Lower lobe of right lung (tissue), 2 donors: ENCODE data around the gene GXYLT1. TPM values are rescaled to one million over a fixed set of nuclear protein-coding genes. Genes with fewer than 3 reads are reported as not detected.

Source experiments
- ATAC-seq, 2 donors: fragments of 200-7000 bp; cut with Tn5 transposase; one replicate each; pipeline ENCODE4 v1.9.1; 2020 to 2022; ENCODE audit warnings: mild to moderate bottlenecking in 2 of 2, moderate library complexity in 2 of 2
- DNase-seq: peaks from one replicate; pipeline ENCODE4 v3.0.0-alpha.2; 2020
- H3K27ac ChIP-seq: fragments of 200-600 bp; one replicate; pipeline ENCODE4 v1.8.0; 2022
- H3K27me3 ChIP-seq: fragments of 200-600 bp; one replicate; pipeline ENCODE4 v1.8.0; 2022; ENCODE audit warnings: low read depth
- H3K36me3 ChIP-seq: fragments of 200-600 bp; one replicate; pipeline ENCODE4 v1.8.0; 2022; ENCODE audit warnings: mild to moderate bottlenecking
- H3K4me1 ChIP-seq: fragments of 200-600 bp; one replicate; pipeline ENCODE4 v1.8.0; 2022
- H3K4me3 ChIP-seq: fragments of 200-600 bp; one replicate; pipeline ENCODE4 v1.8.0; 2022; ENCODE audit warnings: mild to moderate bottlenecking
- H3K9me3 ChIP-seq: fragments of 200-600 bp; one replicate; pipeline ENCODE4 v1.8.0; 2022
- CTCF ChIP-seq: fragments of 200-600 bp; IDR thresholded peaks from one replicate; pipeline ENCODE4 v1.8.0; 2022; ENCODE audit warnings: antibody characterized with exemption, mild to moderate bottlenecking
- intact Hi-C: fragments of 100-400 bp; cut with DNase I; formaldehyde crosslinking; loops from one replicate; pipeline ENCODE4 v1.11.0; 2022
- total RNA-seq: library from RNA; stranded (reverse); fragmentation: NEBNext Ultra II Directional; extraction: Animal tissue kit (Norgen Biotek cat#: 25700); gene quantifications from one replicate; pipeline ENCODE4 v1.2.1, GENCODE V29; 2021
- donor health status: DM: no; HTN: yes; CAD: no; lungs with severe emphysema.

Gene GXYLT1
- total RNA-seq, 1 donor from 2014 or later = 12.1 TPM

GRCh38 chr12:42085594-42085993 is 59.1 kb downstream of the GXYLT1 start:
- Histone ChIP-seq H3K36me3 (peaks cover 12% of the 10 kb centered on the region), H3K4me1 (no peaks in the 10 kb centered on the region), H3K4me3 (no peak overlapping the region), H3K27me3 (no peaks in the 10 kb centered on the region), H3K9me3 (no peaks in the 10 kb centered on the region), H3K27ac (no peak overlapping the region)
- intact Hi-C loops = no loop called here
- DNase-seq (no peak), ATAC-seq (no peak)
- TF ChIP-seq CTCF = no peak

- H3K27ac ChIP-seq = no peak overlapping the region
- H3K4me1 ChIP-seq = no peaks in the 10 kb centered on the region
- no peak overlapping the region for H3K4me3 ChIP-seq
- no peak for ATAC-seq
- peaks cover 12% of the 10 kb centered on the region for H3K36me3 ChIP-seq
- no peaks in the 10 kb centered on the region for H3K27me3 ChIP-seq
- H3K9me3 ChIP-seq = no peaks in the 10 kb centered on the region
- DNase-seq = no peak
- TF ChIP-seq CTCF = no peak
- intact Hi-C loops = no loop called here
These were observed 60.2 kb downstream of the GXYLT1 start for GRCh38 chr12:42084522-42084921.

DNA sequence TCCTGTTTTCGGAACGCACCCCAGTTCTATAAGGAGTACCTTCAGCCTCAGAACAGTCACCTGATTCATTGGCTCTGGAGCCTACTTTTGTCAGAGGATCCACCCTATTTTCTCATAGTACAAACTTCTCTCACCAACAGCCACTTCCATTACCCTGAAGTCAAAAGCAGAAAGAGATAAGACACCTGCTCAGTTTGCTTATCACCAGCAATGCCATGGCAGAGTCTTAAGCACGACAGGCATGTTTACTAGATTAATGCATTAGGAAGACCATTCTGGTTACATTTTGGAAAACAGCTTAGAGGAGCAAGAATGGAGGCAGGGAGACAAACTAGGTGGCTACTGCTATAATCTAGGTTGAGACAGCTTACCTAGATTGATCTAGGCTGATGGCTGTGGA is 67.7 kb downstream of the GXYLT1 start:
- peaks cover 7% of the 10 kb centered on the region for H3K36me3 ChIP-seq
- intact Hi-C loops = no loop called here
- ATAC-seq = no peak
- H3K4me1 ChIP-seq = no peaks in the 10 kb centered on the region
- H3K4me3 ChIP-seq = no peak overlapping the region
- no peak for DNase-seq
- H3K9me3 ChIP-seq = no peaks in the 10 kb centered on the region
- no peak for TF ChIP-seq CTCF
- no peaks in the 10 kb centered on the region for H3K27me3 ChIP-seq
- H3K27ac ChIP-seq = no peak overlapping the region

DNA sequence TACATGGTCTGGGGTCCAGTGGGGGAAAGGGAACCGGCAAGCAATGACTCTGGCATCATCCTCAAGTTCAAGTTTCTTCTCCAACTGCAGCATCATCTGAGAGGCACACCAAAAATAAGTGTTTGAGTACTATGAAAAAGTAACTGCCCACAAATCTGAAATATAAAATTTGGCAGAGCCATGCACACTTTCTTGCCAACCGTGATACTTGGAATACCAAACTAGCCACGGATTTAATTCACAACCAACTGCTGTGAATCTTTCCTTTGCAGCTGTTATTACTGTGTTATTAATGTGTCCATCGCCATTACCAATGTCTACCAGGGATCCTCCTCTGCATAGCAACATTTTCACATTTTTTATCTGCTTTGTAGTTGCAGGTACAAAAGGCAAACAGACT is 74.6 kb downstream of the GXYLT1 start:
- H3K27ac ChIP-seq = no peak overlapping the region
- no peaks in the 10 kb centered on the region for H3K4me1 ChIP-seq
- H3K36me3 ChIP-seq = no peaks in the 10 kb centered on the region
- DNase-seq = no peak
- ATAC-seq = no peak
- intact Hi-C loops = no loop called here
- no peak for TF ChIP-seq CTCF
- no peaks in the 10 kb centered on the region for H3K9me3 ChIP-seq
- H3K27me3 ChIP-seq = no peaks in the 10 kb centered on the region
- H3K4me3 ChIP-seq = no peak overlapping the region

- DNase-seq (no peak), ATAC-seq (no peak)
- intact Hi-C loops = no loop called here
- H3K9me3 ChIP-seq = no peaks in the 10 kb centered on the region
- no peaks in the 10 kb centered on the region for H3K36me3 ChIP-seq
- no peaks in the 10 kb centered on the region for H3K27me3 ChIP-seq
- no peak overlapping the region for H3K27ac ChIP-seq
- TF ChIP-seq CTCF = no peak
- no peaks in the 10 kb centered on the region for H3K4me1 ChIP-seq
- no peak overlapping the region for H3K4me3 ChIP-seq
These were observed 85.5 kb downstream of the GXYLT1 start for GRCh38 chr12:42059127-42059526.

DNA sequence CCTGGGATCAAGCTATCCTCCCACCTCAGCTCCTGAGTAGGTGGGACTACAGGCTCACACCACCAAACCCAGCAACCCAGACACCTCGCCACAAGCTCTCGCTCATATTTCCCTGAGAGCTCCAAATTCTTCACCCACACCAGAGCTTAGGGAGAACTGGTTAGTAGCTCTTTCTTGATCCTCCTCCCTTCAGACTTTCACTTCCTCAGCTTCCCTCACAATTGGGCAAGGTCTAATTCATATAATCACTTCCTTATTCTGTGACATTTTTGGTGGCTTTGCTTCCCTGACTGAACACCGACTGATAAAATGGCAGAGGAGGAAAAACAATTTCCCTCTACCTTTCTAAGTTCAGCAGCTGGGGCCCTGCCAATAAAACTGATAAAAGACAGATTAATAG is 88.5 kb downstream of the GXYLT1 start:
- Histone ChIP-seq H3K4me1 (no peaks in the 10 kb centered on the region), H3K4me3 (no peak overlapping the region), H3K27me3 (no peaks in the 10 kb centered on the region), H3K27ac (no peak overlapping the region), H3K9me3 (no peaks in the 10 kb centered on the region), H3K36me3 (no peaks in the 10 kb centered on the region)
- TF ChIP-seq CTCF = no peak
- ATAC-seq (peak; percentile 69 to 70), DNase-seq (no peak)
- intact Hi-C loops = no loop called here
